Activated CD8-positive, alpha-beta memory T cell treated with anti-CD3 and anti-CD28 coated beads, Interleukin-2, amount 10 ng/mL, durations not matched to agents 7 days and 5 days (primary cell): Measurements from ENCODE around the gene PLS3. TPM values are rescaled to one million over a fixed set of nuclear protein-coding genes. Genes with fewer than 3 reads are reported as not detected.

Source experiments
- ATAC-seq: fragments of 150-1000 bp; cut with Tn5 transposase; one replicate; pipeline ENCODE4 v1.10.0; 2021; ENCODE audit warnings: moderate library complexity
- CTCF ChIA-PET: fragments of 350-600 bp; sonication (Branson Sonifier 250); formaldehyde crosslinking; loops from one replicate; lab custom pipeline; 2021; ENCODE audit warnings: antibody characterized with exemption; lab: Charles Lee
- DNase-seq: peaks from one replicate; pipeline ENCODE4 v3.0.0-alpha.2; 2020
- H3K27ac Mint-ChIP-seq: one replicate; pipeline ENCODE4 v1.8.0; 2021; ENCODE audit warnings: mild to moderate bottlenecking, mixed read lengths
- H3K27me3 Mint-ChIP-seq: one replicate; pipeline ENCODE4 v1.8.0; 2021; ENCODE audit warnings: mixed read lengths
- H3K36me3 Mint-ChIP-seq: one replicate; pipeline ENCODE4 v1.8.0; 2021; ENCODE audit warnings: mild to moderate bottlenecking, mixed read lengths
- H3K4me1 Mint-ChIP-seq: one replicate; pipeline ENCODE4 v1.8.0; 2021; ENCODE audit warnings: mixed read lengths
- H3K4me3 Mint-ChIP-seq: one replicate; pipeline ENCODE4 v1.8.0; 2021; ENCODE audit warnings: mild to moderate bottlenecking, moderate library complexity, mixed read lengths
- H3K9me3 Mint-ChIP-seq: one replicate; pipeline ENCODE4 v1.8.0; 2022; ENCODE audit warnings: low read depth, mixed read lengths
- total RNA-seq, 2 experiments: library from RNA; stranded (reverse); gene quantifications; one replicate each; pipeline ENCODE4 v1.2.3, GENCODE V29; 2021

Gene PLS3
- total RNA-seq, 2 experiments from 2014 or later = 0.79 to 3.7 TPM

DNA sequence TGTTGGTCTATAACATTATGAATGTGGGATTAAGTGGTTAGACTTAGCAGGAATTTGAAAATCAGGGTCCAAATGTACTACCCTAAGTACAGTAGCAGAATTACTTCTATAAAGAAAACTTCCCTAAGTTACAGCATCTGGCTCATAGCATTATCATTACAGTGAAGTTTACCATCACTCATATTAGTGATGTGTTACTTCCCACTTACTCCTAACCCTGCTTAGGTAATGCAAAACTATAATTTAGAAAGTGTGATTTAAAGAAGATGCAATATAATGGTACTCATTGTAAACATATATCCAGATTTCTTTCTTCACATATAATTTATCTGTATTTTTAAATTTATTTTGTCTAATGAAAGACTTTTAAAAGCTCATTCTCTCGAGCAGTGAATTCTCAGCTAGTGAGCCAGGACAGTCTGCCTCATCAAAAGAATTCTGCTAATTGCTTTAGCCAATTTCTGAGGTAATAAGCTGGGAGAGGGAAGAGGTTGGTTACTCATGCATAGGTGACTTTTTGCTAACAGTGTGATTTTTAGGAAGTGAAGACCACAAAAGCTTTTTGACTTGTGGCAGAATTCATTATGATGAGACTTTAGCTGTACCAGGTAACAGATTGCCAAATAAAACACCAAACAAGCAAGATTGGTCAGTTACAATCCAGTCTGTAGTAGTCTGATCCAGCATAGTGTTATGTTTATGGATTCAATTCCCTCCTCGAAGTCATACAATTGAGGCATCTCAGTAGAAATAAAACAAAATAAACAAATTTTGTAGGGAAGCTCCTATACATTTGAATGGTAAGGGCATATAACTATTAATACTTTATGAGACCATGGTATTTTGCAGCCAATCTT lies 21.0 kb downstream of the PLS3 start:
- CTCF ChIA-PET = no interaction called here

GRCh38 chrX:115582616-115583495 lies 21.9 kb downstream of the PLS3 start:
- H3K4me3 Mint-ChIP-seq = no peak overlapping the region

More for the DNA sequence above, 21.0 kb downstream of the PLS3 start:
- no peak overlapping the region for H3K27ac Mint-ChIP-seq
- no peak for DNase-seq
- H3K27me3 Mint-ChIP-seq = no peaks in the 10 kb centered on the region
- H3K9me3 Mint-ChIP-seq = no peaks in the 10 kb centered on the region
- H3K4me3 Mint-ChIP-seq = no peak overlapping the region
- no peak for ATAC-seq
- H3K4me1 Mint-ChIP-seq = peaks cover 2% of the 10 kb centered on the region
- no peaks in the 10 kb centered on the region for H3K36me3 Mint-ChIP-seq

GRCh38 chrX:115583496-115584004 lies 22.6 kb downstream of the PLS3 start:
- Mint-ChIP-seq H3K27me3 (no peaks in the 10 kb centered on the region), H3K36me3 (no peaks in the 10 kb centered on the region), H3K27ac (no peak overlapping the region), H3K9me3 (no peaks in the 10 kb centered on the region), H3K4me3 (no peak overlapping the region), H3K4me1 (peaks cover 2% of the 10 kb centered on the region)
- ATAC-seq = no peak
- CTCF ChIA-PET = no interaction called here
- no peak for DNase-seq

More at GRCh38 chrX:115582616-115583495, 21.9 kb downstream of the PLS3 start:
- Mint-ChIP-seq H3K9me3 (no peaks in the 10 kb centered on the region), H3K27me3 (no peaks in the 10 kb centered on the region), H3K36me3 (no peaks in the 10 kb centered on the region), H3K4me1 (peaks cover 2% of the 10 kb centered on the region), H3K27ac (no peak overlapping the region)
- DNase-seq (no peak), ATAC-seq (no peak)
- CTCF ChIA-PET = no interaction called here

DNA sequence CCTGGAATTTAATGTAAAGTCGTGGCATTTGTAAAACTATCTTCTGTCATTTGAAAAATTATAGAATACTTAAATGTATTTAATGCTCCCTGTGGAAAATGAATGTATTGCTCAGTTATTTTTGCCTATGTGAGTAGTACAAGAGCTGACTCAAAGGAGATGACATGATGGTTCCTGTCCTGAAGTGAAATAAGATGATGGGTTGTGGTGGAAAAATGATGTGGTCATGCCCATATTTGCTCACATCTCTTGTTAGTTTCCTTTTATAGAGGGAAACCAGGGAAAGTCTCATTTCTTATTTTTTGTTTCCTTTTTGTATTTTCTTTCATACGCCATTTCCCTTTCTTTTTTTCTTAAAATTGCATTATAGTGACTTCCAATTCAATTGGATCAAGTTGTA lies 23.7 kb downstream of the PLS3 start:
- H3K4me3 Mint-ChIP-seq = no peak overlapping the region
- H3K27ac Mint-ChIP-seq = no peak overlapping the region
- no peaks in the 10 kb centered on the region for H3K9me3 Mint-ChIP-seq
- ATAC-seq = no peak
- H3K4me1 Mint-ChIP-seq = peaks cover 2% of the 10 kb centered on the region
- H3K36me3 Mint-ChIP-seq = no peaks in the 10 kb centered on the region
- CTCF ChIA-PET = no interaction called here
- DNase-seq = no peak
- H3K27me3 Mint-ChIP-seq = no peaks in the 10 kb centered on the region

- H3K4me1 Mint-ChIP-seq = peaks cover 2% of the 10 kb centered on the region
- DNase-seq = no peak
- no peaks in the 10 kb centered on the region for H3K36me3 Mint-ChIP-seq
- no peaks in the 10 kb centered on the region for H3K27me3 Mint-ChIP-seq
- no peak for ATAC-seq
- H3K9me3 Mint-ChIP-seq = no peaks in the 10 kb centered on the region
- H3K4me3 Mint-ChIP-seq = no peak overlapping the region
- CTCF ChIA-PET = no interaction called here
- no peak overlapping the region for H3K27ac Mint-ChIP-seq
Observed at GRCh38 chrX:115588179-115588578, 27.2 kb downstream of the PLS3 start.

DNA sequence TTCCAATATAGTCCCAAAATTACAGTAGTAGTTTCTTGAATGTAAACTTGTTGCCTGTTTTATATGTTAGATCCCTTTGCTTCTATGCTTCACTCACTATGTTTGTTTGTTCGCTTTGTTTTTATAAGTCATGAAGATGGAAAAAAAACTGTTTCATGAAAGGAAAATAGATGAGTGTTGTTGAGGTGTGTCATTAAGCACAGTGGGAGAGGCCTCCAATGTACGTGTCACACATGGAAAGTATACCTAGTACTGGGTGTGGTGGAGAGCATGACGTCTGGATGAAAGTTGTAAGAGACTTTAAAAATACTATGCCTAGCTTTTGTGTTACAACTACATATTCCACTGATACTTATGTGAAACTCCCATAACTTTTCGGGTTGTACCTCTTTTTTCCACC lies 28.4 kb downstream of the PLS3 start:
- Mint-ChIP-seq H3K27ac (no peak overlapping the region), H3K4me1 (peaks cover 2% of the 10 kb centered on the region), H3K27me3 (no peaks in the 10 kb centered on the region), H3K9me3 (no peaks in the 10 kb centered on the region), H3K36me3 (no peaks in the 10 kb centered on the region), H3K4me3 (no peak overlapping the region)
- DNase-seq (no peak), ATAC-seq (no peak)
- CTCF ChIA-PET = no interaction called here

GRCh38 chrX:115591420-115591819 lies 30.4 kb downstream of the PLS3 start:
- Mint-ChIP-seq H3K4me3 (no peak overlapping the region), H3K36me3 (no peaks in the 10 kb centered on the region), H3K9me3 (no peaks in the 10 kb centered on the region), H3K4me1 (no peaks in the 10 kb centered on the region), H3K27me3 (no peaks in the 10 kb centered on the region), H3K27ac (no peak overlapping the region)
- DNase-seq = no peak
- ATAC-seq = no peak
- CTCF ChIA-PET = no interaction called here

DNA sequence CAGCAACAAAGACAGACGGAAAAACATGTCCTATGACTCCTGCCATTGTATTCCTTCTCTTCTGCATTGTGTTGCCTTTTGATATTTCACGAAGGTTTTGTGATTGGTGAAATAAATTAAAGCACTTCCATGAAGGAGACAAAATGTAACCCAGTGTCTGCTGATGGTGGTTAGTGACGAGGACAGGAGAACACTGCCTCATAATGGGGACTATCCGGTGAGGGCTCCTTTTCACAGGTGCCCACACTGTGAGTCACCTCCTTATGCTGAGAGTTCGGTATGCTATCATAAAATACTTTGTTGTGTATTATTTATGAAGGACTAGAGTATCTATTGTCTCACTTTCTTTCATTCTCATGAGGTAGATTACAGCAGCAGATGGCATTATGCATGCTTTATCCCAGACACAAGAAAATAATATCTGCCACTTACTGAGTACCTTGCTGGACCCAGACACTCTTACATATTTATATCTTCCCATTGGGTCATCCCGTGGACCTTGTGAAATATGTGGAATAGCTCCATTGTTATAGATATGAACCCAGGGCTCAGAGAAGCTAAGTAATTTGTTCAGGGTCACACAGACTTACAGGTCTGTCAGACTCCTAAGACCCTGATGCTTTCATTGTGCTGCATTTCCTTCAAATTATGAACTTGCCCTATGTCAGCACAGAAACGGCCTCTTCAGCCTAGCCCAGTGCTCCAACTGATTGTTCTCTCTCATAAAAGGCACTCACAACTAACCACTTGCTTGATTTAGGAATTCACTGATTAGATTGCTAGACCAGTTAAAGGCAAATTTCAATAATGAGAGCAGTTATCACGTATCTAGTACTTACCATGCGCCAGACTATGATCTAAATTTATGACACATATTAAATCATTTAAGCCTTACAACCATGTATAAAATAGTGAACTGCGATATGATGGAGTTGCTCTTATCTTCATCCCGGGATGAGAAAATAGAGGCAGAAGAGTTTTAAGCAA lies 31.2 kb downstream of the PLS3 start:
- Mint-ChIP-seq H3K27ac (no peak overlapping the region), H3K4me1 (no peaks in the 10 kb centered on the region), H3K27me3 (no peaks in the 10 kb centered on the region), H3K4me3 (no peak overlapping the region), H3K36me3 (no peaks in the 10 kb centered on the region), H3K9me3 (no peaks in the 10 kb centered on the region)
- DNase-seq = no peak
- CTCF ChIA-PET = no interaction called here
- ATAC-seq = no peak

GRCh38 chrX:115592997-115593734 lies 32.2 kb downstream of the PLS3 start:
- CTCF ChIA-PET = no interaction called here
- no peak overlapping the region for H3K4me3 Mint-ChIP-seq

GRCh38 chrX:115595049-115595448 lies 34.1 kb downstream of the PLS3 start:
- Mint-ChIP-seq H3K27ac (no peak overlapping the region), H3K4me3 (no peak overlapping the region), H3K9me3 (no peaks in the 10 kb centered on the region), H3K36me3 (no peaks in the 10 kb centered on the region), H3K27me3 (no peaks in the 10 kb centered on the region), H3K4me1 (no peaks in the 10 kb centered on the region)
- DNase-seq (no peak), ATAC-seq (no peak)
- CTCF ChIA-PET = no interaction called here

More at GRCh38 chrX:115592997-115593734, 32.2 kb downstream of the PLS3 start:
- ATAC-seq (no peak), DNase-seq (no peak)
- Mint-ChIP-seq H3K27ac (no peak overlapping the region), H3K4me1 (no peaks in the 10 kb centered on the region), H3K27me3 (no peaks in the 10 kb centered on the region), H3K36me3 (no peaks in the 10 kb centered on the region), H3K9me3 (no peaks in the 10 kb centered on the region)

DNA sequence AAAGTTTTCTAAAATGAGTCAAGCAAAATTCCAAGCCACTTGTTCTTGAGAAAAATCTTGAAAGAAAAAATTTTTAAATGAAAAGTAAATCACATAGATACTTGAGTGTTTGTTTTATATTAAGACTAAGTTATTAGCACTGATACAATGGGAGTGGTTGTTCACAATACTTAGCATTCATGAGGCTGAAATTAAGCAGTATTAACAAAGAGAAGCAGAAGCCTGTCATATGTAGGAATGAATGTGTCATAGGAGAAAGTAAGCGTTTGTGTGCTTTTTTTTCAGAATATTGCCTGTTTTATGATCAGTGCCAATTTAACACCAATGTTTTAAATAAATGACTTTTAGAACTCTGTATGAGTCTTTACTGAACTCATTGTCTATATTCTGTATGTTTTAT lies 37.6 kb downstream of the PLS3 start:
- no peak for ATAC-seq
- no peaks in the 10 kb centered on the region for H3K4me1 Mint-ChIP-seq
- H3K36me3 Mint-ChIP-seq = no peaks in the 10 kb centered on the region
- no peak for DNase-seq
- H3K27ac Mint-ChIP-seq = no peak overlapping the region
- H3K27me3 Mint-ChIP-seq = no peaks in the 10 kb centered on the region
- no peak overlapping the region for H3K4me3 Mint-ChIP-seq
- no peaks in the 10 kb centered on the region for H3K9me3 Mint-ChIP-seq
- CTCF ChIA-PET = no interaction called here

- Mint-ChIP-seq H3K27ac (no peak overlapping the region), H3K9me3 (no peaks in the 10 kb centered on the region), H3K36me3 (no peaks in the 10 kb centered on the region), H3K27me3 (no peaks in the 10 kb centered on the region), H3K4me3 (no peak overlapping the region), H3K4me1 (no peaks in the 10 kb centered on the region)
- ATAC-seq (no peak), DNase-seq (no peak)
- CTCF ChIA-PET = no interaction called here
Observed at GRCh38 chrX:115602308-115602707, 41.3 kb downstream of the PLS3 start.
